ENCODE data around the gene CLCN7.

The CLCN7 gene

GRCh38 chr16:1433756-1434155 lies 41.1 kb downstream of the CLCN7 start:
- no peak for DNase-seq (ENCODE audit: low spot score)
- no CpG with 5 or more reads among the region's 22 CpGs for WGBS, 2 donors (ENCODE audit: extremely low coverage in 2 of 2, insufficient read length in 2 of 2, insufficient replicate concordance in 1 of 2)

GRCh38 chr16:1433263-1433560 lies 41.6 kb downstream of the CLCN7 start:
- peak overlapping the region; percentile 28 for H3K18ac ChIP-seq (ENCODE audit: low read length)
- H3K9me3 ChIP-seq (replicated peaks in 1 of 2; ENCODE audit: control insufficient read depth in 2 of 2, insufficient read depth in 1 of 2, low read depth in 1 of 2, low read length in 2 of 2), result no peaks in the 10 kb centered on the region
- peaks cover 0 to 26% of the 10 kb centered on the region in 2 donors for H3K4me1 ChIP-seq (ENCODE audit: control insufficient read depth in 2 of 2, insufficient read depth in 1 of 2, low read depth in 1 of 2, low read length in 2 of 2)
- peak overlapping the region; percentile 26 for H2BK15ac ChIP-seq (ENCODE audit: low read length)
- H3K27me3 ChIP-seq (ENCODE audit: control insufficient read depth in 3 of 3, insufficient read depth in 3 of 3, low read depth in 1 of 3, low read length in 3 of 3), result no peaks in the 10 kb centered on the region
- no CpG with 5 or more reads among the region's 14 CpGs for WGBS, 2 donors (ENCODE audit: extremely low coverage in 2 of 2, insufficient read length in 2 of 2, insufficient replicate concordance in 1 of 2)
- no peak overlapping the region for H3K4me2 ChIP-seq (ENCODE audit: insufficient read depth, low read length, poor library complexity, severe bottlenecking)
- peak overlapping the region; percentile 70 for H3K9ac ChIP-seq (ENCODE audit: low read depth, low read length, poor library complexity)
- H2BK12ac ChIP-seq (ENCODE audit: low read length), result peak overlapping the region; percentile 41
- H2AFZ ChIP-seq (ENCODE audit: low read length), result peak overlapping the region; percentile 80
- H2BK5ac ChIP-seq (ENCODE audit: low read length), result peak overlapping the region; percentile 53
- no peak overlapping the region for H4K91ac ChIP-seq (ENCODE audit: low read depth, low read length, poor library complexity)
- H3K79me1 ChIP-seq (ENCODE audit: low read depth, low read length), result peaks cover 3% of the 10 kb centered on the region
- H2AK5ac ChIP-seq (ENCODE audit: low read depth, low read length), result peak overlapping the region; percentile 83
- no peak for DNase-seq (ENCODE audit: low spot score)
- H3K27ac ChIP-seq (replicated peaks; ENCODE audit: low read length), result no peak overlapping the region
- H2BK120ac ChIP-seq (ENCODE audit: low read depth, low read length), result no peak overlapping the region
- no peak overlapping the region for H3K4ac ChIP-seq (ENCODE audit: low read length)
- no peaks in the 10 kb centered on the region for H3K36me3 ChIP-seq (replicated peaks in 1 of 2; ENCODE audit: control insufficient read depth in 2 of 2, insufficient read depth in 2 of 2, low read length in 2 of 2)
- H3K23ac ChIP-seq (ENCODE audit: low read depth, low read length, poor library complexity), result peak overlapping the region; percentile 20
- H3K14ac ChIP-seq (ENCODE audit: low read length), result no peak overlapping the region
- peak overlapping the region; percentile 65 for H4K8ac ChIP-seq (ENCODE audit: low read depth, low read length)
- H3K4me3 ChIP-seq (ENCODE audit: low read length in 2 of 2), result no peak overlapping the region

More at GRCh38 chr16:1433756-1434155, 41.1 kb downstream of the CLCN7 start:
- Histone ChIP-seq H3K4ac (ENCODE audit: low read length) (no peak overlapping the region), H3K18ac (ENCODE audit: low read length) (peak overlapping the region; percentile 13), H2BK12ac (ENCODE audit: low read length) (no peak overlapping the region), H3K79me1 (ENCODE audit: low read depth, low read length) (peaks cover 2% of the 10 kb centered on the region), H4K8ac (ENCODE audit: low read depth, low read length) (no peak overlapping the region), H2BK15ac (ENCODE audit: low read length) (peak overlapping the region; percentile 89), H4K91ac (ENCODE audit: low read depth, low read length, poor library complexity) (no peak overlapping the region), H2BK5ac (ENCODE audit: low read length) (no peak overlapping the region), H3K4me2 (ENCODE audit: insufficient read depth, low read length, poor library complexity, severe bottlenecking) (no peak overlapping the region), H3K14ac (ENCODE audit: low read length) (no peak overlapping the region), H3K4me3 (ENCODE audit: low read length in 2 of 2) (no peak overlapping the region), H2BK120ac (ENCODE audit: low read depth, low read length) (no peak overlapping the region), H3K9ac (ENCODE audit: low read depth, low read length, poor library complexity) (peak overlapping the region; percentile 70), H3K27ac (replicated peaks; ENCODE audit: low read length) (no peak overlapping the region), H3K9me3 (replicated peaks in 1 of 2; ENCODE audit: control insufficient read depth in 2 of 2, insufficient read depth in 1 of 2, low read depth in 1 of 2, low read length in 2 of 2) (no peaks in the 10 kb centered on the region), H3K27me3 (ENCODE audit: control insufficient read depth in 3 of 3, insufficient read depth in 3 of 3, low read depth in 1 of 3, low read length in 3 of 3) (no peaks in the 10 kb centered on the region), H3K4me1 (ENCODE audit: control insufficient read depth in 2 of 2, insufficient read depth in 1 of 2, low read depth in 1 of 2, low read length in 2 of 2) (peaks cover 0 to 26% of the 10 kb centered on the region in 2 donors), H3K36me3 (replicated peaks in 1 of 2; ENCODE audit: control insufficient read depth in 2 of 2, insufficient read depth in 2 of 2, low read length in 2 of 2) (no peaks in the 10 kb centered on the region), H2AFZ (ENCODE audit: low read length) (peak overlapping the region; percentile 80), H3K23ac (ENCODE audit: low read depth, low read length, poor library complexity) (no peak overlapping the region), H2AK5ac (ENCODE audit: low read depth, low read length) (peak overlapping the region; percentile 83)

GRCh38 chr16:1432388-1433262 lies 42.2 kb downstream of the CLCN7 start:
- Histone ChIP-seq H3K27ac (replicated peaks; ENCODE audit: low read length) (no peak overlapping the region), H3K4me3 (ENCODE audit: low read length in 2 of 2) (no peak overlapping the region), H3K18ac (ENCODE audit: low read length) (no peak overlapping the region), H3K4me1 (ENCODE audit: control insufficient read depth in 2 of 2, insufficient read depth in 1 of 2, low read depth in 1 of 2, low read length in 2 of 2) (peaks cover 0 to 26% of the 10 kb centered on the region in 2 donors), H3K36me3 (replicated peaks in 1 of 2; ENCODE audit: control insufficient read depth in 2 of 2, insufficient read depth in 2 of 2, low read length in 2 of 2) (no peaks in the 10 kb centered on the region), H2AFZ (ENCODE audit: low read length) (peak overlapping the region; percentile 80), H2BK12ac (ENCODE audit: low read length) (peak overlapping the region; percentile 46), H3K27me3 (ENCODE audit: control insufficient read depth in 3 of 3, insufficient read depth in 3 of 3, low read depth in 1 of 3, low read length in 3 of 3) (no peaks in the 10 kb centered on the region), H3K14ac (ENCODE audit: low read length) (no peak overlapping the region), H2BK120ac (ENCODE audit: low read depth, low read length) (peak overlapping the region; percentile 61), H3K79me1 (ENCODE audit: low read depth, low read length) (peaks cover 3% of the 10 kb centered on the region), H2BK5ac (ENCODE audit: low read length) (peak overlapping the region; percentile 53), H4K91ac (ENCODE audit: low read depth, low read length, poor library complexity) (no peak overlapping the region), H2AK5ac (ENCODE audit: low read depth, low read length) (peak overlapping the region; percentile 83), H2BK15ac (ENCODE audit: low read length) (peak overlapping the region; percentile 75), H3K9me3 (replicated peaks in 1 of 2; ENCODE audit: control insufficient read depth in 2 of 2, insufficient read depth in 1 of 2, low read depth in 1 of 2, low read length in 2 of 2) (no peaks in the 10 kb centered on the region), H3K4ac (ENCODE audit: low read length) (no peak overlapping the region), H3K4me2 (ENCODE audit: insufficient read depth, low read length, poor library complexity, severe bottlenecking) (no peak overlapping the region), H4K8ac (ENCODE audit: low read depth, low read length) (peak overlapping the region; percentile 43), H3K23ac (ENCODE audit: low read depth, low read length, poor library complexity) (peak overlapping the region; percentile 85), H3K9ac (ENCODE audit: low read depth, low read length, poor library complexity) (no peak overlapping the region)
- no peak for DNase-seq (ENCODE audit: low spot score)
- WGBS, 2 donors (ENCODE audit: extremely low coverage in 2 of 2, insufficient read length in 2 of 2, insufficient replicate concordance in 1 of 2), result no CpG with 5 or more reads among the region's 63 CpGs

DNA sequence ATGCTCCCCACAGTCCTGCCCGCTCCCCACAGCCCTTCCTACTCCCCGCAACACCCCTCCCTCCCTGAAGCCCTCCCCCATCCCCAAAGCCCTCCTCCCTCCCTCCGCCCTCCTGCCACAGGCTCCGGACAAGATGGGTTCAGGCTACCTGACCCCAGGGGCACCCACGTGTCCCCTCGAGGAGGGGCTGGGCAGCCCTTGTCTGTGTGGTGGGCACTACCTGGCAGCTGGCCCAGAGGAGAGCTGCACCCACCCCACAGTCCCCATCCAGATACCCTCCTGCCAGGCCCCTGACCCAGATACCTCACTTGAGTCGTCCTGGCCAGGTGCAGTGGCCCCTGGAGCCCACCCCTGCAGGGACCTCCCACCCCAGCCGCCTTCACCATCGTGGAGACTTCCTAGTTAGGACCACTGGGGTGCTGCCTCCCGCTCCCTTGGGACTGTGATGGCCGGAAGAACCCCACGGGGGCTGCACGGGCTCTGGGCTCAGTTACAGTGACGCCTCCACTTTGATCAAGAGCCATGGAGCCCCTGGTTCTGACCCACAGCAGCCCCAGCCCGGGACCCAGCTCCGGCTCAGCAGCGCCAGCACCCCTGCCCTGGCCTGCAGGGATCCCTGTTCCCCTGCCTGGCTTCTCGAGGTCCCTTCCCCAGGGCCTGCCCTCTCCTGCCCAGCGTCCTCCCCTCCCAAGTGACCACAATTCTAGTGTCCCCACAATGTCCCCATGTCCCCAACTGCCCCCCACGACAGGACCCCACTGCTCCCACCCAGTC lies 43.1 kb downstream of the CLCN7 start:
- Histone ChIP-seq H2AK5ac (ENCODE audit: low read depth, low read length) (peak overlapping the region; percentile 96), H3K4me3 (ENCODE audit: low read length in 2 of 2) (no peak overlapping the region), H3K79me1 (ENCODE audit: low read depth, low read length) (peaks cover 3% of the 10 kb centered on the region), H2BK5ac (ENCODE audit: low read length) (peak overlapping the region; percentile 24), H3K14ac (ENCODE audit: low read length) (peak overlapping the region; percentile 56), H4K8ac (ENCODE audit: low read depth, low read length) (peak overlapping the region; percentile 43), H3K9me3 (replicated peaks in 1 of 2; ENCODE audit: control insufficient read depth in 2 of 2, insufficient read depth in 1 of 2, low read depth in 1 of 2, low read length in 2 of 2) (no peaks in the 10 kb centered on the region), H2BK12ac (ENCODE audit: low read length) (peak overlapping the region; percentile 46), H2AFZ (ENCODE audit: low read length) (peak overlapping the region; percentile 90), H2BK120ac (ENCODE audit: low read depth, low read length) (peak overlapping the region; percentile 47), H3K4me1 (ENCODE audit: control insufficient read depth in 2 of 2, insufficient read depth in 1 of 2, low read depth in 1 of 2, low read length in 2 of 2) (peaks cover 0 to 26% of the 10 kb centered on the region in 2 donors), H3K23ac (ENCODE audit: low read depth, low read length, poor library complexity) (peak overlapping the region; percentile 85), H2BK15ac (ENCODE audit: low read length) (peak overlapping the region; percentile 75), H4K91ac (ENCODE audit: low read depth, low read length, poor library complexity) (no peak overlapping the region), H3K4ac (ENCODE audit: low read length) (no peak overlapping the region), H3K9ac (ENCODE audit: low read depth, low read length, poor library complexity) (peak overlapping the region; percentile 60), H3K27ac (replicated peaks; ENCODE audit: low read length) (no peak overlapping the region), H3K18ac (ENCODE audit: low read length) (no peak overlapping the region), H3K4me2 (ENCODE audit: insufficient read depth, low read length, poor library complexity, severe bottlenecking) (no peak overlapping the region), H3K27me3 (ENCODE audit: control insufficient read depth in 3 of 3, insufficient read depth in 3 of 3, low read depth in 1 of 3, low read length in 3 of 3) (no peaks in the 10 kb centered on the region), H3K36me3 (replicated peaks in 1 of 2; ENCODE audit: control insufficient read depth in 2 of 2, insufficient read depth in 2 of 2, low read length in 2 of 2) (no peaks in the 10 kb centered on the region)
- no CpG with 5 or more reads among the region's 20 CpGs for WGBS, 2 donors (ENCODE audit: extremely low coverage in 2 of 2, insufficient read length in 2 of 2, insufficient replicate concordance in 1 of 2)
- no peak for DNase-seq (ENCODE audit: low spot score)

All from neuronal stem cell (in vitro differentiated cells).